HG03439 (cell line): ENCODE data around the gene HS1BP3.

ENCODE experiments used
- ATAC-seq: cut with Tn5 transposase; IDR thresholded peaks from one replicate; pipeline ENCODE4 v1.9.1; 2021; ENCODE audit warnings: mild to moderate bottlenecking, moderate library complexity; ENCODE audit not compliant: unreplicated experiment

The HS1BP3 gene

GRCh38 chr2:20632446-20632990, 18.4 kb downstream of the HS1BP3 start:
- ATAC-seq = no peak

GRCh38 chr2:20631617-20632307, 19.1 kb downstream of the HS1BP3 start:
- no peak for ATAC-seq

DNA sequence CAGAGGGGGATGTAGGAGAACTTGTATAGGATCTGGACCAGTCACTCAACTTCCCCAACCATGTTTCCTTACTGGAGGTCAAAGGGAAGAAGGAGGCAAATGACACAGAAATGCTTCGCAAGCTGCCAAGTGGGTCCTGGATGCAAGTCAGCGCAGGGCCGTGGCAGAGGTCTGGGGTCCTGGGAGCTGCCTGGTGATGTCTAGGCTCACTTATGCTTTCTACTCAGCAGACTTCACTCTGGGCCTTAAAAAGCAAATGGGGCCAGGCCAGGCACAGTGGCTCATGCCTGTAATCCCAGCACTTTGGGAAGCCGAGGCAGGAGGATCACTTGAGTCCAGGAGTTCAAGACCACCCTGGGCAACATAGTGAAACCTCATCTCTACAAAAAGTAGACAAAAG, 19.9 kb downstream of the HS1BP3 start:
- ATAC-seq = no peak

GRCh38 chr2:20629581-20630171, 21.2 kb downstream of the HS1BP3 start:
- ATAC-seq = no peak

DNA sequence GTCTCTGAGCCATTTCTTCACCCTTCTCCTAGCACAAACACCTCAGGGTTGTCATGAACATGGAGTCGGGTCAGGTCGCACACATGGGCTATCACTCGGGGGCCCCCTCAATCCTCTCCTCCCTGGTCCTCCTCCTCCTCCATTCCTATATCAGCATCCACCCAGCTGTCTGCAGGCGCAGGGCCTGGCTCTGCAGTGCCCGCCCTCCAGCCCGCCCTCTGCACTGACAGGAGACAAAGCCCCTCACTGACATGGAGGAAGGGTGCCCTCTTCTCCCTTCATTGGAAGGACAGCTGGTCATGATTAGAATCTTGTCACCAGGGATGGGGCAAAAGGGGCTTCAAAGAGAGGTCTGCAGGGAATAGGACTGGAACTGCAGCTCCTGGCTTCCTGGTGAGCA, 21.7 kb downstream of the HS1BP3 start:
- ATAC-seq = no peak

- ATAC-seq = no peak
Observed at GRCh38 chr2:20627712-20628380, 23.1 kb downstream of the HS1BP3 start.

DNA sequence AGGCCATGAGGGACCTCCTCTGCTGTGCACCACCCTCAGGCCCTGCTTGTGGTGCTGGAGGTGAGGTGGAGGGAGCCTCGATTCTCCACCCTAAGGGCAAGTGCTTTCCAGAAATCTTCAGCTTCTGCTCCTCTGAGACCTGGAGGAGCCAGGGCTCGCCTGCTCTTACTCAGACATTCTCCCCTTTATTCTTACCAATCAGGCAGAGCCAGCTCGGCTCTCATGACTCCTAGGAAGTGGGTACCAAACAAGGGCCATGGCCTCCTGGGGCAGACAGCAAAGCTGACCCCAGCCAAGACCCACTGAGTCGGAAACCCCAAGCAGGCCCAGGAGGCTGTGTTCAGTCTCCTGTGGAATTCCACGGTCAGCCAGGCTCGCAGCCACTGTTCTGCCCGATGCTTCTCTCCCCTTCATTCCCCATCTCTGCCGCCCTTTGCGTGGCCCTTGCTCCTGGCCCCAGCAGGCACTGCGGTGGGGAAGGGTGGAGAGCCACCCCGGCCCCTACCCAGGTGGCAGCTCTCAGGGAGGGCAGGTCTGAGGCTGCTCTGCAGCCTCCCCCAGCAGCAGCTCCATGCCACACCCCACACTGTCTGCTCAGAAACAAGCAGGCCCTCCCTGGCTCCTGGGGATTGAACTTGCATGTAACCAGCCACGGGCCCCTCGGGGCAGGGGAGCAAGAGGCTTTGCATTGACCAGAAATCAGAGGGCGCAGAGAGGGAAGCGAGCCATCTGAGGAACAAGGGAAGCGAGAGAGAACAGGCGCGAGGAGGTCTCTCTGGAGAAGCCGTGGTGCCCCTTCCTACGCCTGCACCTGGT, 24.0 kb downstream of the HS1BP3 start:
- ATAC-seq = no peak

GRCh38 chr2:20626392-20626697, 24.6 kb downstream of the HS1BP3 start:
- ATAC-seq = no peak

DNA sequence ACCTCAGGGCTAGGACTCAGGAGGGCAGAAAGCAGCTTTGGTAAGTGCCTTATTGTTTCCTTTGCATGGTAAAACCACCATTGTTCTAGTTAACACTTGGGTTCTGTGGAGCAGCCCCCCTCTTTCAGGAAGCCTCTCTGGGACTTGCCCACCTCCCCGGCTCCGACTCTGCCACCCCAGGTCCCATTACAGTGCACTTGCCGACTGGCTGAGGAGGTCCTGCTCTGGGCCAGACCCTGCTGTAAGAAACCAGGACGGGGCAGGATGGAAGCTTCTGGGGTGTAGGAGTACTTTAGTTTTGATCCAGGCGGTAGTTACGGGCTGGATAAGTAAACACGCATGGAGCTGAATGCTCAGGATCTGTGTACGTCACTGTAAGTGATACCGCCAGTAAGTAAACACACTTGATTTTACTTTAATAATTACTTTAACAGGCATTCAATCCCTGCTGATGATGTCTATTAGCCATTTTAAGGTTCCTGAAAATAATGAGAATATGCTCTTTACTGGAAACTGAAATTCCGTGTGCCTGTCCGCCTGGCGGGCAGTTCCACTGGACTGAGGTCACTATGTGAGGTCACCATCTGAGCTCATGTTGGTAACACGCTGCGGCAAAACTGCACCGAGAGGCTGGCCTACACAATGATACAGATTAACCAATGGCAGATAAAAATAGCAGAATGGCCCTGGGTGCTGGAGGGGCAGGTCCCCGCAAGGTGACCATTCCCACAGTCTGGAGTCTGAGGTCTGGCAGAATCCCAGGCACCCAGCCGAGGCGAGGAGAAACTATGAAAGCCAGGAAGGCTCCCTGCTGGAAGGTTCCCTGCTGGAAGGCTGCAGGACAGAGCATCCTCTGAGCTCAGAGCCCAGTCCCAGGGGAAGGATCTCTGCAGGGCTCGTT, 25.2 kb downstream of the HS1BP3 start:
- no peak for ATAC-seq

GRCh38 chr2:20624884-20625485, 25.9 kb downstream of the HS1BP3 start:
- ATAC-seq = no peak

- no peak for ATAC-seq
Observed at GRCh38 chr2:20624156-20624883, 26.6 kb downstream of the HS1BP3 start.

- ATAC-seq = no peak
Observed at GRCh38 chr2:20623741-20624155, 27.1 kb downstream of the HS1BP3 start.

DNA sequence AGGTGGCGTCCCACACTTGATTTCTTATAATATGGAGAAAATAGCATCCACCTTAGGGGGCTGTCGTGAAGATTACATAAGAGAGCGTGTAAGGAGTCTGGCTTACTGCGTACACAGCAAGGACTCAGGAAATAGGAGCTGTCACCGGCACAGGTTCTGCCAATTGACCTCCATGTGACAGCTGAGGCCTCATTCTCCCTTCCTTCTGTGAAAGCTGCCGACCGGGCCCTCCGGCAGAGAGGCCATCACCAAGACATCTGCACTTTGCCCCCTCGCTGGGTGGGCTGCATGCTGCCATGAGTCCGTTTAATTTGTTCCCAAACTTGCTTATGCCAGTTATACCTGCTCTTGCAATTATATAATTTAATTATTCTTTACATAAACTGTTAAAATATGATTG, 27.7 kb downstream of the HS1BP3 start:
- ATAC-seq = no peak

GRCh38 chr2:20622731-20623130, 28.2 kb downstream of the HS1BP3 start:
- no peak for ATAC-seq

- ATAC-seq = no peak
Observed at GRCh38 chr2:20622296-20622686, 28.6 kb downstream of the HS1BP3 start.

- no peak for ATAC-seq
Observed at GRCh38 chr2:20621366-20622295, 29.3 kb downstream of the HS1BP3 start.

GRCh38 chr2:20620696-20621365, 30.1 kb downstream of the HS1BP3 start:
- ATAC-seq = no peak

DNA sequence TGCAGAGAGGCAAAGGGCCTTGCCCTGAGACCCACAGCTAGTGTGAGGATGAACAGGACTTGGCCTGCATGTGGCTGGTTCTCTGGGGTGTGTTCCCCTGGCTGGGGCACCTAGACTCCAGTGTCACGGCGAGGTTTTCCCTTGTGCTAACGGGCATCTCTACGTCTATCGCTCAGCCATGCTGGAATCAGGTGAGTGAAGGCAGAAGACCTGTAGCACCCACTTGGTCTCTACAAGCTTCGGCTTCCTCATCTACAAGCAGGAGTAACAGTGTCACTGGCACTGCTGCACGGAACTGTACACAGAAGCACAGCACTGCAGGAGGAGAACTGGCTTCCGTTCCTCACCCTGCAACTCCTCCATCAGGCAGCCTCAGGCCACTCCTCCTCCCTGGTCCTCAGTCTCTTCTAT, 30.6 kb downstream of the HS1BP3 start:
- ATAC-seq = no peak
